HEK293 (cell line): ENCODE data around the gene SUDS3.

Experiments used
- CTCF ChIA-PET: fragments of 350-600 bp; formaldehyde crosslinking; extraction: SDS; loops from one replicate; lab custom pipeline; 2021; ENCODE audit warnings: antibody characterized with exemption; lab: Yijun Ruan, JAX
- POLR2A ChIA-PET: fragments of 300-600 bp; formaldehyde crosslinking; extraction: SDS; loops from one replicate; lab custom pipeline; 2020; ENCODE audit warnings: antibody characterized with exemption, inconsistent platforms; lab: Yijun Ruan, JAX
- H3K27ac ChIP-seq: fragments of 200-500 bp; sonication (Bioruptor generic); 2 replicates; pipeline ENCODE4 v1.5.1; 2014; ENCODE audit warnings: low read depth, low read length, control low read depth, inconsistent platforms; ENCODE audit errors: extremely low read depth
- H3K36me3 ChIP-seq, 2 experiments: fragments of 200-500 bp in 1 of 2; sonication (Bioruptor generic) in 1 of 2; 1 replicate in 1 of 2; 2 replicates in 1 of 2; pipeline ENCODE4 v1.5.1; 2014 to 2017; ENCODE audit warnings: inconsistent platforms in 2 of 2, low read length in 2 of 2; ENCODE audit not compliant: control insufficient read depth in 2 of 2, insufficient read depth in 1 of 2
- H3K4me1 ChIP-seq: fragments of 200-500 bp; sonication (Bioruptor generic); 2 replicates; pipeline ENCODE4 v1.5.1; 2014; ENCODE audit warnings: mild to moderate bottlenecking, low read length, inconsistent platforms; ENCODE audit not compliant: control insufficient read depth, insufficient read depth
- H3K4me3 ChIP-seq: 2 replicates; pipeline ENCODE4 v1.5.1; 2011; ENCODE audit warnings: low read depth, mild to moderate bottlenecking, control low read depth, low read length, moderate library complexity
- H3K9me3 ChIP-seq: fragments of 200-500 bp; sonication (Bioruptor generic); 2 replicates; pipeline ENCODE4 v1.5.1; 2014; ENCODE audit warnings: low read depth, low read length, inconsistent platforms; ENCODE audit not compliant: control insufficient read depth, insufficient read depth
- KLF9 ChIP-seq: fragments of 450-650 bp; formaldehyde crosslinking; IDR thresholded peaks from 2 replicates; pipeline ENCODE4 v1.5.1; 2016; ENCODE audit warnings: missing biosample characterization, missing genetic modification characterization, low read depth
- OSR2 ChIP-seq: fragments of 450-650 bp; formaldehyde crosslinking; IDR thresholded peaks from 2 replicates; pipeline ENCODE4 v1.5.1; 2016; ENCODE audit warnings: missing biosample characterization, missing genetic modification characterization
- OVOL3 ChIP-seq: fragments of 450-650 bp; formaldehyde crosslinking; IDR thresholded peaks from 2 replicates; pipeline ENCODE4 v1.5.1; 2016; ENCODE audit warnings: missing biosample characterization, missing genetic modification characterization
- SCRT2 ChIP-seq: fragments of 450-650 bp; formaldehyde crosslinking; IDR thresholded peaks from 2 replicates; pipeline ENCODE4 v1.5.1; 2016; ENCODE audit warnings: missing biosample characterization, missing genetic modification characterization
- TCF7L2 ChIP-seq: IDR thresholded peaks from 2 replicates; pipeline ENCODE4 v1.6.1; 2011; ENCODE audit warnings: low read depth, mild to moderate bottlenecking, inconsistent platforms, low read length, moderate library complexity, borderline replicate concordance
- YY1 ChIP-seq: fragments of 450-650 bp; formaldehyde crosslinking; IDR thresholded peaks from 2 replicates; pipeline ENCODE4 v1.5.1; 2018; ENCODE audit warnings: missing biosample characterization, missing genetic modification characterization
- ZFP41 ChIP-seq: fragments of 450-650 bp; formaldehyde crosslinking; IDR thresholded peaks from 2 replicates; pipeline ENCODE4 v1.5.1; 2016; ENCODE audit warnings: missing biosample characterization, missing genetic modification characterization, borderline replicate concordance
- ZNF132 ChIP-seq: fragments of 450-650 bp; formaldehyde crosslinking; IDR thresholded peaks from 2 replicates; pipeline ENCODE4 v1.5.1; 2017; ENCODE audit warnings: missing biosample characterization, missing genetic modification characterization, borderline replicate concordance
- ZNF140 ChIP-seq: fragments of 450-650 bp; formaldehyde crosslinking; IDR thresholded peaks from 2 replicates; pipeline ENCODE4 v1.5.1; 2016; ENCODE audit warnings: missing biosample characterization, missing genetic modification characterization
- ZNF146 ChIP-seq: fragments of 450-650 bp; formaldehyde crosslinking; IDR thresholded peaks from 2 replicates; pipeline ENCODE4 v1.5.1; 2016; ENCODE audit warnings: missing biosample characterization, missing genetic modification characterization
- ZNF211 ChIP-seq: fragments of 450-650 bp; formaldehyde crosslinking; IDR thresholded peaks from 2 replicates; pipeline ENCODE4 v1.5.1; 2016; ENCODE audit warnings: low read depth, missing biosample characterization, missing genetic modification characterization
- ZNF221 ChIP-seq: fragments of 450-650 bp; formaldehyde crosslinking; IDR thresholded peaks from 2 replicates; pipeline ENCODE4 v1.5.1; 2017; ENCODE audit warnings: missing biosample characterization, missing genetic modification characterization, borderline replicate concordance
- ZNF354C ChIP-seq: fragments of 450-650 bp; formaldehyde crosslinking; IDR thresholded peaks from 2 replicates; pipeline ENCODE4 v1.5.1; 2016; ENCODE audit warnings: missing biosample characterization, missing genetic modification characterization, low read depth, borderline replicate concordance
- ZNF366 ChIP-seq: fragments of 450-650 bp; formaldehyde crosslinking; conservative IDR thresholded peaks from 2 replicates; pipeline ENCODE4 v1.5.1; 2016; ENCODE audit warnings: missing biosample characterization, missing genetic modification characterization
- ZNF398 ChIP-seq: fragments of 450-650 bp; formaldehyde crosslinking; IDR thresholded peaks from 2 replicates; pipeline ENCODE4 v1.5.1; 2017; ENCODE audit warnings: missing biosample characterization, missing genetic modification characterization
- ZNF544 ChIP-seq: fragments of 450-650 bp; formaldehyde crosslinking; IDR thresholded peaks from 2 replicates; pipeline ENCODE4 v1.5.0; 2017; ENCODE audit warnings: missing biosample characterization, missing genetic modification characterization
- ZNF629 ChIP-seq: fragments of 450-650 bp; formaldehyde crosslinking; IDR thresholded peaks from 2 replicates; pipeline ENCODE4 v1.5.1; 2017; ENCODE audit warnings: missing biosample characterization, missing genetic modification characterization
- ZNF677 ChIP-seq: fragments of 450-650 bp; IDR thresholded peaks from 2 replicates; pipeline ENCODE4 v1.5.0; 2018; ENCODE audit warnings: missing biosample characterization, mild to moderate bottlenecking, missing genetic modification characterization, moderate library complexity
- ZNF76 ChIP-seq: fragments of 450-650 bp; formaldehyde crosslinking; IDR thresholded peaks from 2 replicates; pipeline ENCODE4; 2016; ENCODE audit warnings: low read depth, missing biosample characterization, missing genetic modification characterization, borderline replicate concordance
- ZSCAN30 ChIP-seq: fragments of 450-650 bp; IDR thresholded peaks from 2 replicates; pipeline ENCODE4 v1.5.1; 2018; ENCODE audit warnings: missing biosample characterization, mild to moderate bottlenecking, missing genetic modification characterization, moderate library complexity
- TF ChIP-seq, protein P1 (sequence below): fragments of 450-650 bp; formaldehyde crosslinking; IDR thresholded peaks from 2 replicates; pipeline ENCODE4 v1.5.0; 2017; ENCODE audit warnings: missing biosample characterization, missing genetic modification characterization, borderline replicate concordance
- TF ChIP-seq, protein P2 (sequence below): fragments of 450-650 bp; formaldehyde crosslinking; IDR thresholded peaks from 2 replicates; pipeline ENCODE4 v1.5.1; 2017; ENCODE audit warnings: missing biosample characterization, mild to moderate bottlenecking, missing genetic modification characterization, moderate library complexity
- TF ChIP-seq, protein P3 (sequence below): IDR thresholded peaks from 2 replicates; pipeline ENCODE4 v1.6.1; 2011; ENCODE audit warnings: mild to moderate bottlenecking, low read depth, low read length, borderline replicate concordance
- TF ChIP-seq, protein P4 (sequence below): fragments of 450-650 bp; IDR thresholded peaks from 2 replicates; pipeline ENCODE4 v1.5.1; 2018; ENCODE audit warnings: missing biosample characterization, mild to moderate bottlenecking, missing genetic modification characterization

SUDS3 gene

DNA sequence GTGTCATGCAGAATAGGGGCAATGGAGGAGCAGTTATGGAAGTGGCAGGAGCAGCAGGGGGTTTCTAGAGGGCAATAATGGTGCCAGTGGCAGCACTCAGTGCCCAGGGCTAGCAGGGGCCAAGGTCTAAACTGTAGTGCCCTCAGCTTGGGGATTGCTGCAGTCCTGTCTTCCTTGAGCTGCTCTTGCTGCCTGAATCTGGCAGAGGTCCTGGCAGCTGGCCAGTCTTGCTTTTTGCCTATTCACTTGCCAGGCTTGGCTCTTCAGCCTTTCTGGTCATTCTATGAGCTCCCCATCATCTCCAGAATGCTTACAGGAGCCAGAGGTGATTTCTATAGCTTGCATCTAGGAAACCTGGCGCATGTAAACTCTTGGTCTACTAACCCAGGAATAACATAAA, 72.0 kb downstream of the SUDS3 start:
- Histone ChIP-seq H3K36me3 (no peaks in the 10 kb centered on the region), H3K27ac (no peak overlapping the region), H3K4me3 (no peak overlapping the region), H3K9me3 (no peaks in the 10 kb centered on the region), H3K4me1 (no peaks in the 10 kb centered on the region)
- TF ChIP-seq ZNF132 (no peak), ZNF211 (no peak), ZFP41 (tag by site-specific recombination) (no peak), SCRT2 (no peak), ZNF398 (tag by site-specific recombination) (no peak), ZNF76 (tag by site-specific recombination) (no peak), ZNF140 (tag by site-specific recombination) (no peak)
- TF ChIP-seq, protein P1, sequence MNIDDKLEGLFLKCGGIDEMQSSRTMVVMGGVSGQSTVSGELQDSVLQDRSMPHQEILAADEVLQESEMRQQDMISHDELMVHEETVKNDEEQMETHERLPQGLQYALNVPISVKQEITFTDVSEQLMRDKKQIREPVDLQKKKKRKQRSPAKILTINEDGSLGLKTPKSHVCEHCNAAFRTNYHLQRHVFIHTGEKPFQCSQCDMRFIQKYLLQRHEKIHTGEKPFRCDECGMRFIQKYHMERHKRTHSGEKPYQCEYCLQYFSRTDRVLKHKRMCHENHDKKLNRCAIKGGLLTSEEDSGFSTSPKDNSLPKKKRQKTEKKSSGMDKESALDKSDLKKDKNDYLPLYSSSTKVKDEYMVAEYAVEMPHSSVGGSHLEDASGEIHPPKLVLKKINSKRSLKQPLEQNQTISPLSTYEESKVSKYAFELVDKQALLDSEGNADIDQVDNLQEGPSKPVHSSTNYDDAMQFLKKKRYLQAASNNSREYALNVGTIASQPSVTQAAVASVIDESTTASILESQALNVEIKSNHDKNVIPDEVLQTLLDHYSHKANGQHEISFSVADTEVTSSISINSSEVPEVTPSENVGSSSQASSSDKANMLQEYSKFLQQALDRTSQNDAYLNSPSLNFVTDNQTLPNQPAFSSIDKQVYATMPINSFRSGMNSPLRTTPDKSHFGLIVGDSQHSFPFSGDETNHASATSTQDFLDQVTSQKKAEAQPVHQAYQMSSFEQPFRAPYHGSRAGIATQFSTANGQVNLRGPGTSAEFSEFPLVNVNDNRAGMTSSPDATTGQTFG (tag by site-specific recombination), result no peak
- TF ChIP-seq, protein P2, sequence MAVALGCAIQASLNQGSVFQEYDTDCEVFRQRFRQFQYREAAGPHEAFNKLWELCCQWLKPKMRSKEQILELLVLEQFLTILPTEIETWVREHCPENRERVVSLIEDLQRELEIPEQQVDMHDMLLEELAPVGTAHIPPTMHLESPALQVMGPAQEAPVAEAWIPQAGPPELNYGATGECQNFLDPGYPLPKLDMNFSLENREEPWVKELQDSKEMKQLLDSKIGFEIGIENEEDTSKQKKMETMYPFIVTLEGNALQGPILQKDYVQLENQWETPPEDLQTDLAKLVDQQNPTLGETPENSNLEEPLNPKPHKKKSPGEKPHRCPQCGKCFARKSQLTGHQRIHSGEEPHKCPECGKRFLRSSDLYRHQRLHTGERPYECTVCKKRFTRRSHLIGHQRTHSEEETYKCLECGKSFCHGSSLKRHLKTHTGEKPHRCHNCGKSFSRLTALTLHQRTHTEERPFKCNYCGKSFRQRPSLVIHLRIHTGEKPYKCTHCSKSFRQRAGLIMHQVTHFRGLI (tag by site-specific recombination), result no peak
- ChIA-PET CTCF (interaction anchor here (0.7 kb wide), 1 partner anchor 12 kb away, joined by 3 read pairs; no protein-coding TSS in a partner anchor), POLR2A (no interaction called here)

DNA sequence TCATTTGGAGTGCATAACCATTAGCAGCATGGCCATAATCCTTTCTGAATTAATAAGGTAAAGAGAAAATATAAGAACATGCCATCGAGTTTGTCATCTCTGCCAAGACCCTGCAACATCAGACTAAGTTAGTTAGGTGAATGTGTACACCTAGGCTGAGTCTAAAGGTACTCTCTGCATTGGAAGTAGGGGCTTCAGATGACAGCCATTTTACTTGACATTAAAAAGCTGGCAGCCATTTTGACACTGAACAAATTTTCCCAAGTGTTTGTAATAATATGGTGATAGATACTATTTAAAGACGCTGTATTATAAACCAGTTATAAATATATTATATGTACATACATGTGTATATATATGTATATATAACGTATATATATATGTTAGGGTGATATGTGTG, 79.0 kb downstream of the SUDS3 start:
- CTCF ChIA-PET, result interaction anchor here (0.5 to 0.6 kb wide), 2 partner anchors 40 to 78 kb away, joined by 3 read pairs; no protein-coding TSS in a partner anchor
- POLR2A ChIA-PET, result no interaction called here
- H3K4me3 ChIP-seq, result no peak overlapping the region

More for the DNA sequence above, 79.0 kb downstream of the SUDS3 start:
- no peaks in the 10 kb centered on the region for H3K36me3 ChIP-seq
- no peaks in the 10 kb centered on the region for H3K9me3 ChIP-seq
- no peak for TF ChIP-seq ZNF629 (tag by site-specific recombination)
- no peak for TF ChIP-seq TCF7L2
- no peak for TF ChIP-seq OSR2 (tag by site-specific recombination)
- TF ChIP-seq ZNF366 (tag by site-specific recombination), result no peak
- TF ChIP-seq ZNF354C (tag by site-specific recombination), result no peak
- TF ChIP-seq, protein P3, sequence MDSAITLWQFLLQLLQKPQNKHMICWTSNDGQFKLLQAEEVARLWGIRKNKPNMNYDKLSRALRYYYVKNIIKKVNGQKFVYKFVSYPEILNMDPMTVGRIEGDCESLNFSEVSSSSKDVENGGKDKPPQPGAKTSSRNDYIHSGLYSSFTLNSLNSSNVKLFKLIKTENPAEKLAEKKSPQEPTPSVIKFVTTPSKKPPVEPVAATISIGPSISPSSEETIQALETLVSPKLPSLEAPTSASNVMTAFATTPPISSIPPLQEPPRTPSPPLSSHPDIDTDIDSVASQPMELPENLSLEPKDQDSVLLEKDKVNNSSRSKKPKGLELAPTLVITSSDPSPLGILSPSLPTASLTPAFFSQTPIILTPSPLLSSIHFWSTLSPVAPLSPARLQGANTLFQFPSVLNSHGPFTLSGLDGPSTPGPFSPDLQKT, result no peak
- TF ChIP-seq YY1 (tag by site-specific recombination), result no peak
- TF ChIP-seq OVOL3 (tag by site-specific recombination), result no peak
- no peak for TF ChIP-seq ZNF146 (tag by site-specific recombination)
- no peak for TF ChIP-seq KLF9 (tag by site-specific recombination)
- no peak for TF ChIP-seq ZNF221
- TF ChIP-seq ZNF544 (tag by site-specific recombination), result no peak
- no peak for TF ChIP-seq ZSCAN30 (tag by site-specific recombination)
- TF ChIP-seq, protein P4, sequence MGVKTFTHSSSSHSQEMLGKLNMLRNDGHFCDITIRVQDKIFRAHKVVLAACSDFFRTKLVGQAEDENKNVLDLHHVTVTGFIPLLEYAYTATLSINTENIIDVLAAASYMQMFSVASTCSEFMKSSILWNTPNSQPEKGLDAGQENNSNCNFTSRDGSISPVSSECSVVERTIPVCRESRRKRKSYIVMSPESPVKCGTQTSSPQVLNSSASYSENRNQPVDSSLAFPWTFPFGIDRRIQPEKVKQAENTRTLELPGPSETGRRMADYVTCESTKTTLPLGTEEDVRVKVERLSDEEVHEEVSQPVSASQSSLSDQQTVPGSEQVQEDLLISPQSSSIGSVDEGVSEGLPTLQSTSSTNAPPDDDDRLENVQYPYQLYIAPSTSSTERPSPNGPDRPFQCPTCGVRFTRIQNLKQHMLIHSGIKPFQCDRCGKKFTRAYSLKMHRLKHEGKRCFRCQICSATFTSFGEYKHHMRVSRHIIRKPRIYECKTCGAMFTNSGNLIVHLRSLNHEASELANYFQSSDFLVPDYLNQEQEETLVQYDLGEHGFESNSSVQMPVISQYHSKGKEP (tag by site-specific recombination), result no peak
- TF ChIP-seq ZNF677 (tag by site-specific recombination), result no peak
- no peaks in the 10 kb centered on the region for H3K4me1 ChIP-seq
- no peak overlapping the region for H3K27ac ChIP-seq
